Progenitor cell of endocrine pancreas (in vitro differentiated cells): Measurements from ENCODE around the gene UNC13D. TPM values are rescaled to one million over a fixed set of nuclear protein-coding genes. Genes with fewer than 3 reads are reported as not detected.
A peak's percentile ranks its signal among the peaks of the same experiment; 100 is the strongest.
"Not testable (repeated sequence)": the region's sequence is repeated elsewhere in the genome, so short reads cannot be mapped to it uniquely, and the experiment has no call there.

Source experiments
- DNase-seq: peaks from one replicate; pipeline ENCODE4 v3.0.0; 2021; ENCODE audit warnings: low spot score; ENCODE audit not compliant: unreplicated experiment
- H3K27ac Mint-ChIP-seq: 2 replicates; pipeline ENCODE4 v1.8.0; 2021; ENCODE audit warnings: mild to moderate bottlenecking, moderate library complexity, mixed read lengths
- H3K27me3 Mint-ChIP-seq: 2 replicates; pipeline ENCODE4 v1.8.0; 2021; ENCODE audit warnings: mixed read lengths
- H3K36me3 Mint-ChIP-seq: 2 replicates; pipeline ENCODE4 v1.8.0; 2022; ENCODE audit warnings: mixed read lengths; ENCODE audit not compliant: insufficient read depth
- H3K4me1 Mint-ChIP-seq: 2 replicates; pipeline ENCODE4 v1.8.0; 2021; ENCODE audit warnings: low read depth, mixed read lengths
- H3K4me3 Mint-ChIP-seq: 2 replicates; pipeline ENCODE4 v1.8.0; 2021; ENCODE audit warnings: low read depth, mild to moderate bottlenecking, moderate library complexity, mixed read lengths
- H3K9me3 Mint-ChIP-seq: 2 replicates; pipeline ENCODE4 v1.8.0; 2021; ENCODE audit warnings: low read depth, mixed read lengths
- total RNA-seq: library from RNA; stranded (reverse); gene quantifications from 2 replicates; pipeline ENCODE4 v1.2.1, GENCODE V29; 2021
- TF ChIP-seq, protein P1 (sequence below): fragments of 200-600 bp; sonication (generic); IDR thresholded peaks from one replicate; pipeline ENCODE4 v1.5.0; 2021; ENCODE audit warnings: antibody characterized with exemption, mild to moderate bottlenecking; ENCODE audit not compliant: unreplicated experiment

UNC13D gene
- total RNA-seq, 1 donor from 2014 or later, result 2.7 TPM

DNA sequence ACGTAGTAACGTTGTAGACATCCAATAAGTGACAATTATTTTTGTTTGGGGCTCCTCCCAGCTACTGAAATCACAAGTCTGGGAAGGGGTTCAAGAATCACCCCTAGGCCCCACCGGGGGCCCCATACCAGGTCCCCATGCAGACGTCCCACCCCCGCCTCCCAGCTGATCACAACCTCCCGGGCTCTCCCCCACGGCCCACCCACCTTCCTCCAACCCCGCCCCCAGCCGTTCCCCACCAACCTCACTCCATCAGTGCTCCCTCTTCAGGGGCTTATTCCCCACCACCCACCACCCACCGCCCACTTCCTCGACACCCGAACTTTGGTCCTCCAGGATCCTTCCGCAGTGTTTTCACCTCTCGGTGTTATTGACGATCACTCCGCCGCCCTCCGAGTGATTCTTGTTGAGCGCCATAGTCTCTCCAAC, 10.7 kb upstream of the UNC13D start:
- H3K27ac Mint-ChIP-seq, result no peak overlapping the region
- H3K27me3 Mint-ChIP-seq, result no peaks in the 10 kb centered on the region
- TF ChIP-seq, protein P1, sequence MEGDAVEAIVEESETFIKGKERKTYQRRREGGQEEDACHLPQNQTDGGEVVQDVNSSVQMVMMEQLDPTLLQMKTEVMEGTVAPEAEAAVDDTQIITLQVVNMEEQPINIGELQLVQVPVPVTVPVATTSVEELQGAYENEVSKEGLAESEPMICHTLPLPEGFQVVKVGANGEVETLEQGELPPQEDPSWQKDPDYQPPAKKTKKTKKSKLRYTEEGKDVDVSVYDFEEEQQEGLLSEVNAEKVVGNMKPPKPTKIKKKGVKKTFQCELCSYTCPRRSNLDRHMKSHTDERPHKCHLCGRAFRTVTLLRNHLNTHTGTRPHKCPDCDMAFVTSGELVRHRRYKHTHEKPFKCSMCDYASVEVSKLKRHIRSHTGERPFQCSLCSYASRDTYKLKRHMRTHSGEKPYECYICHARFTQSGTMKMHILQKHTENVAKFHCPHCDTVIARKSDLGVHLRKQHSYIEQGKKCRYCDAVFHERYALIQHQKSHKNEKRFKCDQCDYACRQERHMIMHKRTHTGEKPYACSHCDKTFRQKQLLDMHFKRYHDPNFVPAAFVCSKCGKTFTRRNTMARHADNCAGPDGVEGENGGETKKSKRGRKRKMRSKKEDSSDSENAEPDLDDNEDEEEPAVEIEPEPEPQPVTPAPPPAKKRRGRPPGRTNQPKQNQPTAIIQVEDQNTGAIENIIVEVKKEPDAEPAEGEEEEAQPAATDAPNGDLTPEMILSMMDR, result no peak
- H3K4me1 Mint-ChIP-seq, result peaks cover 11% of the 10 kb centered on the region
- H3K9me3 Mint-ChIP-seq, result no peaks in the 10 kb centered on the region
- no peaks in the 10 kb centered on the region for H3K36me3 Mint-ChIP-seq
- no peak for DNase-seq
- no peak overlapping the region for H3K4me3 Mint-ChIP-seq

DNA sequence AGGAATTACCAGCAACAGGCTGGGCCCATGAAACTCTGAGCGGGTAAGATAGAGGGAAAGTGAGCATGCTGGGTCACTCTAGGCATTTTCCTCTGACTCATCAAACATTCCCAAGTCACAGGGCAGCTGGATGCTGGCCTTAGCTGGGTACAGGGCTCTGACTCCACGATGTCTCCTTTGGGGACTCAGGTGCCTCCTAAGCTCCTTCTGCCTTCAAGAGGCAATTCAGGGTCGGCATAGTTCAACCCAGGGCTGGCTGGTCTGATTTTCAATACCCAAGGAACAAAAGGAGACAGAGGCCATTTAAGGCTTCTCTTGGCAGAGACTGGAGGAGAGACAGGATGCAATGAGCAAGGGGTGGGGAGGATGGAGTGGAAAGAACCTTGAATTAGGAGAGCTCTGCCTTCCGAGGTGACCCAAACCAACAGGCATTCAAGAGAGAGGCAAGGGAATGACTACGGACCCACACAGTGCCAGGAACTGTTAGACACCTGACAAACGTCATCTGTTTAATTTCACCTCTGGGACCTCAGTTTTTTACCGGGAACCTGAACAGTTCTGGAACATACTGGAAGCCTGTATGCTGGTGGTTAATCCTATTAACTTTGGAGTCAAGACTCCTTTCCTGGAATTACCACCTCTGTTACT, 10.0 kb upstream of the UNC13D start:
- TF ChIP-seq, protein P1, result no peak
- Mint-ChIP-seq H3K27ac (no peak overlapping the region), H3K4me1 (peaks cover 11% of the 10 kb centered on the region), H3K9me3 (no peaks in the 10 kb centered on the region), H3K4me3 (no peak overlapping the region), H3K27me3 (no peaks in the 10 kb centered on the region), H3K36me3 (no peaks in the 10 kb centered on the region)
- no peak for DNase-seq

DNA sequence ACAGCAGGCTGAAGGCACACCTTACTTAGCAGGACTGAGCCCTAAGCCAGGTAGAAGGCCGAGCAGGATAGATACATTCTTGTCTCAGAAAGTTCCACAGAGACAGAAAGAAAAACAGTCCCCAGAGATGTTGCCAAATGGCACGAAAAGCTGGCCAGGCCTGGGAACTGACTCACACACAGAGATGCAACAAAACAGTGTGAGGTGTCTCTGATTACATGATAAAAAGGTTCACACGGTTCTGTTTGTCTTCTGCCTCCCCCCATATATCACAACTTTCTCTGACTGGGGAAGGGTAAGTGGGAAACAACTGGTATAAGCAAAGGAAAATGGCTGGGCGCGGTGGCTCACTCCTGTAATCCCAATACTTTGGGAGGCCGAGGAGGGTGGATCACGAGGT, 9.2 kb upstream of the UNC13D start:
- no peak for DNase-seq
- no peak overlapping the region for H3K27ac Mint-ChIP-seq
- TF ChIP-seq, protein P1, result no peak
- H3K27me3 Mint-ChIP-seq, result no peaks in the 10 kb centered on the region
- peak overlapping the region; percentile 37 for H3K4me3 Mint-ChIP-seq
- H3K36me3 Mint-ChIP-seq, result peaks cover under 1% of the 10 kb centered on the region
- peaks cover 11% of the 10 kb centered on the region for H3K4me1 Mint-ChIP-seq
- H3K9me3 Mint-ChIP-seq, result no peaks in the 10 kb centered on the region

DNA sequence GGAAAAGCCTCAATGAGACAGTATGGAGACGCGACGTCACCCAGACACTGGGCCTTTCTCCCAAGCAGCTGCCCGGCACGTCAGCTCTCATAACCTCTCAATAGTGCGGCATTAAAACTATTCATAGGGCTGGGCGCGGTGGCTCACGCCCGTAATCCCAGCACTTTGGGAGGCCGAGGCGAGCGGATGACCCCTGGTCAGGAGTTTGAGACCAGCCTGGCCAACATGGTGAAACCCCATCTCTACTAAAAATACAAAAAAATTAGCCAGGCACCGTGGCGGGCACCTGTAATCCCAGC, 7.4 kb upstream of the UNC13D start:
- not testable (repeated sequence) for DNase-seq, H3K27ac Mint-ChIP-seq, H3K27me3 Mint-ChIP-seq, H3K36me3 Mint-ChIP-seq, H3K9me3 Mint-ChIP-seq, H3K4me3 Mint-ChIP-seq
- peaks cover 11% of the 10 kb centered on the region for H3K4me1 Mint-ChIP-seq

DNA sequence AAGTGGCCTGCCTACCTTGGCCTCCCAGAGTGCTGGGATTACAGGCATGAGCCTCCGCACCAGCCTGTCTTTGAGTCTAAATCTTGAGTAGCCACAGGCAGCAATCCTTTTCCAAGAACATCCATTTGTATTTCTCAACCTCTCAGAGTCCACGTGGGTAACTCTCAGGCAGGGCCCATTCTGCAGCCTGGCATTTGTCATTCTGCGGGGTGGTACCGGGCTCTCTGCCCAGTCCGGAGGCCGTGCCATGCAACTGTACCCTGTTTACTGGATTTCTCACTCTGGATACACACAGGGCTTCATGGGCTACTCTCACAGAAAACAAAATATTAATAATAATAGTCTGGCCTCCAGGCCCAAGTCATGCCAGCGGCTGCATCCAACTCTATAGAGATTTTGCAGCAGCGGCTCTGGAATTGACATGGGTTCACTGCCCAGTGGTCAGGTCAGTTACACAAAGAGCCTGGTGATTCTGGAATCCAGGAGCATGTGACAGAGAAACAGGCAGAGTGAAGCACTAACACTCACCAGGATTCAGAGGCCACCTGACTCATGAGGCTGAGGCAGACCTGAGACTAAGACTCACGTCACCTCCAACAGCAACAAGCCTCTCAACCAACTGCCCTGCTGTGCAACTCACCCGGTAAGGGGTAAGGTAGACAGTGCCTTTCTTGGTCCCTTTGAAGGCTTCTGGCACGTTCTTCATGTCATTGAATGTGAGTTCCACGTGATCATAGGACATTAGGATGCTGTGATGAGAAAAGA, 6.9 kb upstream of the UNC13D start:
- Mint-ChIP-seq H3K4me3 (no peak overlapping the region), H3K9me3 (no peaks in the 10 kb centered on the region), H3K36me3 (peaks cover 5% of the 10 kb centered on the region), H3K27ac (no peak overlapping the region), H3K27me3 (no peaks in the 10 kb centered on the region), H3K4me1 (peaks cover 7% of the 10 kb centered on the region)
- TF ChIP-seq, protein P1, result no peak
- no peak for DNase-seq

DNA sequence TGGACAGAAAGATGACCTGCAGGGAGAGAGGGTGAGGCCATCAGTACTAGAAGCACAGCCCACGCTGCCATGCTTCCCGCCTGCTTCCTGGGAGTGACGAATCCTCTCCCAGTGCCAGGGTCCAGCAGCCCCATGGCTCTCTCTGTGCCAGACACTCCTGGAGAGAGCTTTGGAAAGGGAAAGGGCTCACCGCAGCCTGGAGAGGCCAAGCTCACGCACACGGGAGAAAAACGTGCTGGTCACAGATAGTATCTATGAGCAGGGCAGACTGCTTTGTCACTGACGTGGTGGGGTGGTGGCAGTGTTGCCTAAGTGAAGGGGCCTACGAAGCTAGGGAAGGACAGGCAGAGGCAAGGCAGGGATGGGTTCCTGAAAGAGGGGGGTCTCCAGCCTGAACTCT, 5.5 kb upstream of the UNC13D start:
- DNase-seq, result no peak
- Mint-ChIP-seq H3K27me3 (no peaks in the 10 kb centered on the region), H3K4me1 (peaks cover 16% of the 10 kb centered on the region), H3K4me3 (no peak overlapping the region), H3K9me3 (no peaks in the 10 kb centered on the region), H3K36me3 (peaks cover 6% of the 10 kb centered on the region), H3K27ac (no peak overlapping the region)
- TF ChIP-seq, protein P1, result no peak
